ENCODE results near the gene SERGEF.

SERGEF gene

GRCh38 chr11:17760102-17761029 lies 252.5 kb downstream of the SERGEF start:
- peaks cover 2% of the 10 kb centered on the region for H3K79me2 ChIP-seq
- no peak overlapping the region for H3K4me2 ChIP-seq (ENCODE audit: low read length)
- no peak overlapping the region for H3K27ac ChIP-seq
- H3K9ac ChIP-seq: no peak overlapping the region
- H3K4me3 ChIP-seq (ENCODE audit: low read depth, low read length): no peak overlapping the region
- H3K36me3 ChIP-seq (ENCODE audit: control insufficient read depth, insufficient read depth, low read length): no peaks in the 10 kb centered on the region
- H3K4me1 ChIP-seq: no peaks in the 10 kb centered on the region
- no peaks in the 10 kb centered on the region for H3K27me3 ChIP-seq (ENCODE audit: control insufficient read depth, insufficient read depth, low read length)
- peak; percentile 51 for TF ChIP-seq CTCF (IDR thresholded peaks at IDR 0.05)
- H3K9me3 ChIP-seq (ENCODE audit: control insufficient read depth, low read length): no peaks in the 10 kb centered on the region
- H2AFZ ChIP-seq: no peak overlapping the region

DNA sequence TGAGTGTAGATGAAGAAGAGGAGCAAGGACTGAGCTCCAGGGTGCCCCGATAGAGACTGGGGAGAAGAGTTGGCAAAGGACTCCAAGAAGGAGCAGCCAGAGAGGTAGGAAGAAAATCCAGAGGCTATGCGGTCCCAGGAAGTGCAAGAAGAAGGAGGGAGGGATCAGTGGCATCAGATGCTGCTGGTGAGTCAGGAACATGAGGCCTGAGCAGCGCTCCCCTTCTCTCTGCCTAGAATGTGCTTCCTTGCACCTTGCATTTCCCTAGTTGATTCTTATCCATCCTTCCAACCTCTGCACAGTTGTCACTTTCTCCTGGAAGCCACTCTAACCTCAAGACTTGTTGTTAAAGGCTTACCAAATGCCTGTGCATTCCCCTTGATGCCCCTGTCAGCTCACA lies 257.0 kb downstream of the SERGEF start:
- H3K27ac ChIP-seq: no peak overlapping the region

DNA sequence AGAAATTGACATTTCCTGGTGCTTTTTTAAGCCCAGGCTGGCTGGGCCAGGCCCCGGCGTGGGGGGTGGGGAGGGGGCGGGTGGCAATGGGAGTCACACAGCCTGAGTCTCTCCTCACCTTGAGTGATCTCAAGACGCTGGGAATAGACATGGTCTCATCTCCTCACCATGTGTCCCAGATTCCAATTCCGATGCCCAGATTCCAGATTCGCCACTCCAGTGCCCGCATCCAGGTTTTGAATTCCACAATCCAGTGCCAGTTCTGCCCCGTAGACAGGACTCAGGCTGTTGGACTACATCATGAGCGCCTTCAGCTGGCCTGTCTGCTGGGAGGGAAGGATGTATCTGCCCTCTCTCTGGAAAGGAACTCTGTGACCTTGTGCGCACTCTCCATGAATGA lies 259.2 kb downstream of the SERGEF start:
- H3K4me3 ChIP-seq (ENCODE audit: low read depth, low read length): no peak overlapping the region
- no peaks in the 10 kb centered on the region for H3K9me3 ChIP-seq (ENCODE audit: control insufficient read depth, low read length)
- no peaks in the 10 kb centered on the region for H3K4me1 ChIP-seq
- no peak overlapping the region for H3K9ac ChIP-seq
- TF ChIP-seq CTCF (IDR thresholded peaks at IDR 0.05): no peak
- H2AFZ ChIP-seq: no peak overlapping the region
- H3K27me3 ChIP-seq (ENCODE audit: control insufficient read depth, insufficient read depth, low read length): no peaks in the 10 kb centered on the region
- no peaks in the 10 kb centered on the region for H3K79me2 ChIP-seq
- H3K36me3 ChIP-seq (ENCODE audit: control insufficient read depth, insufficient read depth, low read length): no peaks in the 10 kb centered on the region
- H3K4me2 ChIP-seq (ENCODE audit: low read length): no peak overlapping the region
- no peak overlapping the region for H3K27ac ChIP-seq

More for the DNA sequence above, 257.0 kb downstream of the SERGEF start:
- Histone ChIP-seq H3K4me2 (ENCODE audit: low read length) (no peak overlapping the region), H3K9me3 (ENCODE audit: control insufficient read depth, low read length) (no peaks in the 10 kb centered on the region), H3K9ac (no peak overlapping the region), H3K36me3 (ENCODE audit: control insufficient read depth, insufficient read depth, low read length) (no peaks in the 10 kb centered on the region), H3K27me3 (ENCODE audit: control insufficient read depth, insufficient read depth, low read length) (no peaks in the 10 kb centered on the region), H3K4me1 (no peaks in the 10 kb centered on the region), H3K4me3 (ENCODE audit: low read depth, low read length) (no peak overlapping the region), H3K79me2 (no peaks in the 10 kb centered on the region), H2AFZ (no peak overlapping the region)
- no peak for TF ChIP-seq CTCF (IDR thresholded peaks at IDR 0.05)

DNA sequence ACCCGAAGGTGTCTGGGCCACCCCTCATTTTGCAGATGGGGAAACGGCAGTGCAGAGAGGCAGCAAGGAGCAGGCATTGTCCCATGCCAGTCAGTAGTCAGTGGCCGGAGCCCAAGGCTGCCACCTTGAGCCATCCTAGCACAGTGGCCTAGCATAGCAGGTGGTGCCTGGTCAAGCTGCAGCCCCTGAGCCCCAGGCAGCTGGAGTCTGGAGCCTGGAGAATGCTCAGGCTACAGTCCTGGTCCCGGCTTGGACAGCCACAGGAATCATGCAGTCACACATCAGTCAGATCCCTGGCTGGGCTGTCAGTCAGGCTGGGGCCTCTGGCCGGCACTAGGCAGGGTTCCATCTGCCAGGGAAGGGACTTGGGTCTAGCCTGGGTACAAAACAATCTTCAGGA lies 259.7 kb downstream of the SERGEF start:
- Histone ChIP-seq H3K79me2 (no peaks in the 10 kb centered on the region), H3K27me3 (ENCODE audit: control insufficient read depth, insufficient read depth, low read length) (no peaks in the 10 kb centered on the region), H3K4me2 (ENCODE audit: low read length) (no peak overlapping the region), H3K36me3 (ENCODE audit: control insufficient read depth, insufficient read depth, low read length) (no peaks in the 10 kb centered on the region), H3K9ac (no peak overlapping the region), H2AFZ (no peak overlapping the region), H3K9me3 (ENCODE audit: control insufficient read depth, low read length) (no peaks in the 10 kb centered on the region), H3K27ac (no peak overlapping the region), H3K4me3 (ENCODE audit: low read depth, low read length) (no peak overlapping the region), H3K4me1 (no peaks in the 10 kb centered on the region)
- TF ChIP-seq CTCF (IDR thresholded peaks at IDR 0.05): no peak

DNA sequence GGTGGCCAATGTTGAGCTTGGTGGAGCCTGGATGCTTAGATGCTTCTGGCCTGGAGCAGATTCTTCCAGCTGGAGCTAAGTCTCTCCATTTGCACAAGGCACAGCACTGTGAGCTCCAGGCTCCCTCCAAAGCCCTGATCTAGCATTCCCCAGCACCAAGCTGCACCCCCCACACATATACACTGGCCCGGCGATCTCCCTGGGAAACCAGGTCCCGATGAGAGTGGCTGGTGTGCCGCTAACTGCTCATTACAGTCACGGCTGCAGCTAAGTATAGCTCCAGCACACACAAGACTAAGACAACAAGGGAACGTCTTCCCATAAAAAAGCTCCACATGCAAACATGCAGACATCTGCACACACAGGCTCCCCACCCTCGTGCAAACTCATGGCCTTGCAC lies 260.7 kb downstream of the SERGEF start:
- no peak overlapping the region for H3K4me2 ChIP-seq (ENCODE audit: low read length)
- H3K36me3 ChIP-seq (ENCODE audit: control insufficient read depth, insufficient read depth, low read length): no peaks in the 10 kb centered on the region
- H2AFZ ChIP-seq: no peak overlapping the region
- no peak for TF ChIP-seq CTCF (IDR thresholded peaks at IDR 0.05)
- H3K79me2 ChIP-seq: no peaks in the 10 kb centered on the region
- H3K4me3 ChIP-seq (ENCODE audit: low read depth, low read length): no peak overlapping the region
- H3K4me1 ChIP-seq: no peaks in the 10 kb centered on the region
- H3K27ac ChIP-seq: no peak overlapping the region
- no peaks in the 10 kb centered on the region for H3K9me3 ChIP-seq (ENCODE audit: control insufficient read depth, low read length)
- H3K9ac ChIP-seq: no peak overlapping the region
- H3K27me3 ChIP-seq (ENCODE audit: control insufficient read depth, insufficient read depth, low read length): no peaks in the 10 kb centered on the region
